ENCODE measurements around the gene RNF135.
"Not testable (repeated sequence)": the region's sequence is repeated elsewhere in the genome, so short reads cannot be mapped to it uniquely, and the experiment has no call there.

The RNF135 gene

DNA sequence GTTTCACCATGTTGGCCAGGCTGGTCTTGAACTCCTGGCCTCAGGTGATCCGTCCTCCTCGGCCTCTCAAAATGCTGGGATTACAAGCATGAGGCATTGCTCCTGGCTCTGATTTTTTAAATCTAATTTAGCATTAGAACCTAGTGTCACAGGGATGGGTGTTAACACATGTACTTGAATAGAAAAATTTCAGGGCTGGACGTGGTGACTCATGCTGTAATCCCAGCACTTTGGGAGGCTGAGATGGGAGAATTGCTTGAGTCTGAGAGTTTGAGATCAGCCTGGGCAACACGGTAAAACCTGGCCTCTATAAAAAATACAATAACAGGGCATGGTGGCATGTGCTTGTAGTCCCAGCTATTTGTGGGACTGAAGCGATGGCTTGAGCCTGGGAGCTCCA lies 6.0 kb upstream of the RNF135 start:
- peaks cover 10% of the 10 kb centered on the region for H3K4me1 ChIP-seq (ENCODE audit: low read length)
- H3F3A ChIP-seq (ENCODE audit: insufficient read depth, low read length), result peaks cover 11% of the 10 kb centered on the region
- no peak overlapping the region for H3K27ac ChIP-seq (ENCODE audit: low read length)
- DNase-seq, result no peak
- H3K9me3 ChIP-seq (replicated peaks; ENCODE audit: insufficient read depth, low read length), result no peaks in the 10 kb centered on the region
- H3K9ac ChIP-seq (ENCODE audit: low read length), result no peak overlapping the region
- H3K36me3 ChIP-seq (replicated peaks; ENCODE audit: insufficient read depth, low read length), result no peaks in the 10 kb centered on the region
- TF ChIP-seq, protein P1, sequence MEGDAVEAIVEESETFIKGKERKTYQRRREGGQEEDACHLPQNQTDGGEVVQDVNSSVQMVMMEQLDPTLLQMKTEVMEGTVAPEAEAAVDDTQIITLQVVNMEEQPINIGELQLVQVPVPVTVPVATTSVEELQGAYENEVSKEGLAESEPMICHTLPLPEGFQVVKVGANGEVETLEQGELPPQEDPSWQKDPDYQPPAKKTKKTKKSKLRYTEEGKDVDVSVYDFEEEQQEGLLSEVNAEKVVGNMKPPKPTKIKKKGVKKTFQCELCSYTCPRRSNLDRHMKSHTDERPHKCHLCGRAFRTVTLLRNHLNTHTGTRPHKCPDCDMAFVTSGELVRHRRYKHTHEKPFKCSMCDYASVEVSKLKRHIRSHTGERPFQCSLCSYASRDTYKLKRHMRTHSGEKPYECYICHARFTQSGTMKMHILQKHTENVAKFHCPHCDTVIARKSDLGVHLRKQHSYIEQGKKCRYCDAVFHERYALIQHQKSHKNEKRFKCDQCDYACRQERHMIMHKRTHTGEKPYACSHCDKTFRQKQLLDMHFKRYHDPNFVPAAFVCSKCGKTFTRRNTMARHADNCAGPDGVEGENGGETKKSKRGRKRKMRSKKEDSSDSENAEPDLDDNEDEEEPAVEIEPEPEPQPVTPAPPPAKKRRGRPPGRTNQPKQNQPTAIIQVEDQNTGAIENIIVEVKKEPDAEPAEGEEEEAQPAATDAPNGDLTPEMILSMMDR (IDR thresholded peaks at IDR 0.05; ENCODE audit: low read length), result no peak
- TF ChIP-seq EZH2 (optimal IDR thresholded peaks at IDR 0.05; ENCODE audit: low read depth, low read length) (no peak), EZH2phosphoT487 (IDR thresholded peaks at IDR 0.05; ENCODE audit: low read length) (no peak)
- no peaks in the 10 kb centered on the region for H4K20me1 ChIP-seq (ENCODE audit: insufficient read depth, low read length)
- no peak overlapping the region for H3K4me3 ChIP-seq (ENCODE audit: low read length)
- H3K9me2 ChIP-seq (replicated peaks; ENCODE audit: insufficient read depth, low read length), result no peaks in the 10 kb centered on the region
- H2AFZ ChIP-seq (ENCODE audit: low read length), result no peak overlapping the region
- no peaks in the 10 kb centered on the region for H3K79me2 ChIP-seq (ENCODE audit: low read length)
- H3K4me2 ChIP-seq (ENCODE audit: low read depth, low read length), result no peak overlapping the region
- H3K27me3 ChIP-seq (replicated peaks; ENCODE audit: insufficient read depth, low read length), result no peaks in the 10 kb centered on the region

DNA sequence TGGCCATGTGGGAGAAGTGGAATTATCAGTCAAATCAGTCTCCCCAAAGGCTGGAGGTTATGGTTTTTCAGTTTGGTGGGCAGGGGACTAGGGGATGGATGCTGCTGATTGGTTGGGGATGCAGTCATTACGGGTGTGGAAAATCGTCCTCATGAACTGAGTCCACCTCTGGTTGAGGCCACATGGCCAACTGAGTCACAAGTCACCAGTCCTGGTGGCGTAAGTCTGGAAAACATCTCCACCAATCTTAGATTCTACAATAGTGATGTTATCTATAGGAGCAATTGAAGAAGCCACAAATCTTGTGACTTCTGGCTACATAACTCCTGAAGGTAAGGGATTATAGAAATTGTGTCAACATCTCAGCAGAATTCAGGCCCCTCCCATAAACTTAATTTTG lies 5.2 kb upstream of the RNF135 start:
- H3K4me1 ChIP-seq (ENCODE audit: low read length), result peaks cover 10% of the 10 kb centered on the region
- DNase-seq, result no peak
- H2AFZ ChIP-seq (ENCODE audit: low read length), result no peak overlapping the region
- TF ChIP-seq, protein P1 (IDR thresholded peaks at IDR 0.05; ENCODE audit: low read length), result no peak
- TF ChIP-seq EZH2phosphoT487 (IDR thresholded peaks at IDR 0.05; ENCODE audit: low read length) (no peak), EZH2 (optimal IDR thresholded peaks at IDR 0.05; ENCODE audit: low read depth, low read length) (no peak)
- H3K4me2 ChIP-seq (ENCODE audit: low read depth, low read length), result no peak overlapping the region
- H3K79me2 ChIP-seq (ENCODE audit: low read length), result no peaks in the 10 kb centered on the region
- H3K9ac ChIP-seq (ENCODE audit: low read length), result no peak overlapping the region
- H3K36me3 ChIP-seq (replicated peaks; ENCODE audit: insufficient read depth, low read length), result no peaks in the 10 kb centered on the region
- no peak overlapping the region for H3K4me3 ChIP-seq (ENCODE audit: low read length)
- no peak overlapping the region for H3K27ac ChIP-seq (ENCODE audit: low read length)
- no peaks in the 10 kb centered on the region for H3K9me3 ChIP-seq (replicated peaks; ENCODE audit: insufficient read depth, low read length)
- H3K9me2 ChIP-seq (replicated peaks; ENCODE audit: insufficient read depth, low read length), result no peaks in the 10 kb centered on the region
- no peaks in the 10 kb centered on the region for H4K20me1 ChIP-seq (ENCODE audit: insufficient read depth, low read length)
- H3F3A ChIP-seq (ENCODE audit: insufficient read depth, low read length), result peaks cover 19% of the 10 kb centered on the region
- H3K27me3 ChIP-seq (replicated peaks; ENCODE audit: insufficient read depth, low read length), result no peaks in the 10 kb centered on the region

DNA sequence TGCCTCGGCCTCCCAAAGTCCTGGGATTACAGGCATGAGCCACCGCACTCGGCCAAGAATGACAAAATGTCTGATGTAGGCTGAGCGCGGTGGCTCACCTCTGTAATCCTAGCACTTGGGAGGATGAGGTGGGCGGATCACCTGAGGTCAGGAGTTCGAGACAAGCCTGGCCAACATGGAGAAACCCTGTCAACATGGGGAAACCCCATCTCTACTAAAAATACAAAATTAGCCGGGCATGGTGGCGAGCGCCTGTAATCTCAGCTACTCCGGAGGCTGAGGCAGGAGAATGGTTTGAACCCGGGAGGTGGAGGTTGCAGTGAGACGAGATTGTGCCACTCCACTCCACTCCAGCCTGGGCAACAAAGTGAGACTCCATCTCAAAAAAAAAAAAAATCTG lies 2.9 kb upstream of the RNF135 start:
- not testable (repeated sequence) for H3K9me3 ChIP-seq (replicated peaks; ENCODE audit: insufficient read depth, low read length); H3K36me3 ChIP-seq (replicated peaks; ENCODE audit: insufficient read depth, low read length); H3K27me3 ChIP-seq (replicated peaks; ENCODE audit: insufficient read depth, low read length); H3K27ac ChIP-seq (ENCODE audit: low read length); H3K4me1 ChIP-seq (ENCODE audit: low read length); H4K20me1 ChIP-seq (ENCODE audit: insufficient read depth, low read length); H3K9me2 ChIP-seq (replicated peaks; ENCODE audit: insufficient read depth, low read length); DNase-seq; H3K9ac ChIP-seq (ENCODE audit: low read length)
- peaks cover 15% of the 10 kb centered on the region for H3K79me2 ChIP-seq (ENCODE audit: low read length)
- 0 out of 2 replicates have a peak overlapping the region, but pooled peaks have one; percentile 15 for H2AFZ ChIP-seq (ENCODE audit: low read length)
- H3K4me3 ChIP-seq (ENCODE audit: low read length), result peak overlapping the region; percentile 17; the same call in 1 of the 2 replicates
- H3K4me2 ChIP-seq (ENCODE audit: low read depth, low read length), result peak overlapping the region; percentile 39; the same call in 1 of the 2 replicates
- H3F3A ChIP-seq (ENCODE audit: insufficient read depth, low read length), result peaks cover 19% of the 10 kb centered on the region

DNA sequence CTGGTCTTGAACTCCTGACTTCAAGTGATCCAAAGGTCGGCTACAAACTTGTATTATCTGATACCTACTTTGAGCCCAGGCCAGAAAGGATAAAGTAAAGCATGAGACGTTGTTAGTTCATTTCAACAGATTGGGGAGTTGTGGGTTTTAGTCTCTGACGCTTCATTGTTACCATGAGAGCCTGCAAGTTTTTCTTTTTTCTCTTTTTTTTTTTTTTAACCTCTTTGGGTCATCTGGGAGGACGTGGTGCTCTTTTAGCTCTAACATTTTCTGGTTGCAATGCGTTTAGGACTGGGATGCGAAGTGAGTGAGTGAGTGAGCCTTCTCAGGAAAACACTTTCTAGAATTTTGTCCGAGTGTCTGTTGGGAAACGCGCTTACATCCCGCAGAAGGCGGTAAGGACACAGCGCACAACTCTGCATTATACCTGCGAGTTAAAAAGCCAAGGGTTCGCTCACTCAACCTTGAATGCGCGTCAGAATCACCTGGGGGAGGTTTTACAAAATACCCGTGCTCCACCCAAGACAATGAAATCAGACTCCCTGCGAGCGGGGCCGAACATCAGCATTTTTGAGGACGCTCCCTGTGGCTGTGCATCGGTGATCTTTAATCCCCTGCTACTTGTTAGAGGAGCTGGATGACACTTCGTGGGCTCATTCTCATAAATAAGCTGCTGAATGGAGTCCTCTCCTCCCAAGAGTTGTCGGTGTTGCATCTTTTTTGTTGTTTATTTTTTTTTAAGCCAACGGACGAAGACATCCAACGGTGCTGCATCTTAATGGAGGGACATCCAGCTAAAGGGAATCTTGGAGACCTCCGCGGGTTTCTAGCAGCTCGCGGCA lies 629 bp upstream of the RNF135 start:
- Histone ChIP-seq H3K4me3 (ENCODE audit: low read length) (peak overlapping the region; percentile 92), H3K79me2 (ENCODE audit: low read length) (peaks cover 15% of the 10 kb centered on the region), H3K4me2 (ENCODE audit: low read depth, low read length) (peak overlapping the region; percentile 80), H2AFZ (ENCODE audit: low read length) (peak overlapping the region; percentile 100), H3K4me1 (ENCODE audit: low read length) (peaks cover 4% of the 10 kb centered on the region; the same call in 1 of the 2 replicates), H3K9me3 (replicated peaks; ENCODE audit: insufficient read depth, low read length) (no peaks in the 10 kb centered on the region), H3K9ac (ENCODE audit: low read length) (peak overlapping the region; percentile 78), H3K27me3 (replicated peaks; ENCODE audit: insufficient read depth, low read length) (no peaks in the 10 kb centered on the region), H3K9me2 (replicated peaks; ENCODE audit: insufficient read depth, low read length) (no peaks in the 10 kb centered on the region), H3F3A (ENCODE audit: insufficient read depth, low read length) (peaks cover 19% of the 10 kb centered on the region), H3K36me3 (replicated peaks; ENCODE audit: insufficient read depth, low read length) (no peaks in the 10 kb centered on the region), H3K27ac (ENCODE audit: low read length) (peak overlapping the region; percentile 71; the same call in 1 of the 2 replicates), H4K20me1 (ENCODE audit: insufficient read depth, low read length) (no peaks in the 10 kb centered on the region)
- peak; percentile 84 for DNase-seq
- TF ChIP-seq, protein P1 (IDR thresholded peaks at IDR 0.05; ENCODE audit: low read length), result peak; percentile 65
- no peak for TF ChIP-seq EZH2 (optimal IDR thresholded peaks at IDR 0.05; ENCODE audit: low read depth, low read length)
